CD4-positive, alpha-beta T cell (primary cell): Measurements from ENCODE around the gene MT1G. TPM values are rescaled to one million over a fixed set of nuclear protein-coding genes. Genes with fewer than 3 reads are reported as not detected.
A peak's percentile ranks its signal among the peaks of the same experiment; 100 is the strongest.
"Not testable (repeated sequence)": the region's sequence is repeated elsewhere in the genome, so short reads cannot be mapped to it uniquely, and the experiment has no call there.

Source experiments
- ATAC-seq: fragments of 200-7000 bp; cut with Tn5 transposase; one replicate; pipeline ENCODE4 v1.10.0; 2022; ENCODE audit warnings: mild to moderate bottlenecking; ENCODE audit not compliant: poor library complexity
- CTCF ChIA-PET: fragments of 350-600 bp; sonication (Branson Sonifier 250); formaldehyde crosslinking; loops from one replicate; lab custom pipeline; 2021; ENCODE audit warnings: antibody characterized with exemption, inconsistent platforms; lab: Charles Lee
- POLR2A ChIA-PET: fragments of 350-600 bp; sonication (Branson Sonifier 250); formaldehyde crosslinking; loops from one replicate; lab custom pipeline; 2021; ENCODE audit warnings: antibody characterized with exemption, inconsistent platforms; lab: Charles Lee
- DNase-seq, 14 experiments: peaks; one replicate each; pipeline ENCODE4 v3.0.0-alpha.2; 2013 to 2020; ENCODE audit warnings: mixed read lengths in 2 of 14
- H3K27ac ChIP-seq, 2 donors: one replicate each; pipeline versions ENCODE4 v1.5.1 to v1.7.0; 2013; ENCODE audit warnings: low read length in 2 of 2, low read depth in 1 of 2, mild to moderate bottlenecking in 1 of 2
- H3K27me3 ChIP-seq, 2 experiments: 1 replicate in 1 of 2; 2 replicates in 1 of 2; pipeline versions ENCODE4 v1.6.1 to v1.7.0; 2013; ENCODE audit warnings: low read length in 2 of 2, control low read depth in 1 of 2, mild to moderate bottlenecking in 1 of 2, moderate library complexity in 1 of 2; ENCODE audit not compliant: insufficient read depth in 2 of 2, control insufficient read depth in 1 of 2
- H3K36me3 ChIP-seq: one replicate; pipeline ENCODE4 v1.6.1; 2013; ENCODE audit warnings: low read length, control low read depth; ENCODE audit not compliant: insufficient read depth
- H3K4me1 ChIP-seq: one replicate; pipeline ENCODE4 v1.6.1; 2013; ENCODE audit warnings: low read length, control low read depth; ENCODE audit not compliant: insufficient read depth
- H3K4me3 ChIP-seq: one replicate; pipeline ENCODE4 v1.5.1; 2013; ENCODE audit warnings: mild to moderate bottlenecking, low read length, moderate library complexity
- H3K9me3 ChIP-seq, 2 experiments: 1 replicate in 1 of 2; 2 replicates in 1 of 2; pipeline versions ENCODE4 v1.6.1 to v1.7.0; 2013; ENCODE audit warnings: low read length in 2 of 2, mild to moderate bottlenecking in 2 of 2, control low read depth in 1 of 2, moderate library complexity in 1 of 2; ENCODE audit not compliant: control insufficient read depth in 1 of 2, insufficient read depth in 1 of 2
- H3K27ac Mint-ChIP-seq: one replicate; pipeline ENCODE4 v1.8.0; 2020; ENCODE audit warnings: mixed read lengths
- H3K27me3 Mint-ChIP-seq: one replicate; pipeline ENCODE4 v1.8.0; 2021; ENCODE audit warnings: mixed read lengths
- H3K36me3 Mint-ChIP-seq: one replicate; pipeline ENCODE4 v1.8.0; 2021; ENCODE audit warnings: low read depth, mixed read lengths
- H3K4me1 Mint-ChIP-seq: one replicate; pipeline ENCODE4 v1.8.0; 2021; ENCODE audit warnings: low read depth, mixed read lengths
- H3K4me3 Mint-ChIP-seq: one replicate; pipeline ENCODE4 v1.8.0; 2020; ENCODE audit warnings: mild to moderate bottlenecking, mixed read lengths
- H3K9me3 Mint-ChIP-seq: one replicate; pipeline ENCODE4 v1.8.0; 2020; ENCODE audit warnings: mixed read lengths
- intact Hi-C, 2 experiments: fragments of 100-400 bp; cut with DNase I in 1 of 2; cut with micrococcal nuclease in 1 of 2; formaldehyde crosslinking; loops; one replicate each; pipeline versions ENCODE4 v1.15.1 to v1.9.0; 2023 to 2025; cut with DNase I, micrococcal nuclease
- total RNA-seq, 174 experiments: library from RNA in 2 of 174; stranded (reverse) in 2 of 174; gene quantifications; one replicate each; pipeline ENCODE4 v1.2.3 and lab custom pipeline; 2021 to 2026
- TF ChIP-seq, protein P1 (sequence below): fragments of 200-600 bp; IDR thresholded peaks from one replicate; pipeline ENCODE4 v1.8.0; 2022; ENCODE audit warnings: antibody characterized with exemption, mild to moderate bottlenecking

The MT1G gene
- total RNA-seq, 2 experiments from 2014 or later, result not detected

DNA sequence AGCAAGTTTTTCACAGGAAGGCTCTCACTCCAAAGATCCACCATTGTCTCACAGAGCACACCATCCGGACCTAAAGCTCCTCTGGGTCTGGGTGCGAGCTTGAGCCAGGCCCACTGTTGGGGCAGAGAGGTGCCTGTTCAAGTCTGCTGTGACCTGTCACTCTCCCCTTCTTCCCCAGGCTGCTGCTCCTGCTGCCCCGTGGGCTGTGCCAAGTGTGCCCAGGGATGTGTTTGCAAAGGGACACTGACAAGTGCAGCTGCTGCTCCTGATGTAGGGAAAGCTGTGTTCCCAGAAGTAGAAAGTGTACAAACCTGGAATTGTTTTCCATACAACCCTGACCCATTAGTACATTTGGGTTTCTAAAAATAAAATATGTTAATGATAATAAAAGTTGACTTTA lies 9.6 kb upstream of the MT1G start:
- intact Hi-C loops, result no loop called here
- Mint-ChIP-seq H3K27me3 (peaks cover 28% of the 10 kb centered on the region), H3K4me1 (peaks cover 32% of the 10 kb centered on the region), H3K4me3 (no peak overlapping the region), H3K36me3 (peaks cover 2% of the 10 kb centered on the region), H3K27ac (no peak overlapping the region), H3K9me3 (no peaks in the 10 kb centered on the region)
- H3K27me3 ChIP-seq, result peaks cover 0 to 3% of the 10 kb centered on the region in 2 experiments
- POLR2A ChIA-PET, result interaction anchor here (1.2 to 1.5 kb wide), 2 partner anchors 16 to 34 kb away, joined by 3 to 4 read pairs; no protein-coding TSS in a partner anchor
- DNase-seq (no peak), ATAC-seq (no peak)
- peaks cover 23% of the 10 kb centered on the region for H3K4me1 ChIP-seq
- H3K36me3 ChIP-seq, result no peaks in the 10 kb centered on the region
- H3K27ac ChIP-seq, result no peak overlapping the region
- no peak overlapping the region for H3K4me3 ChIP-seq
- no peaks in the 10 kb centered on the region for H3K9me3 ChIP-seq
- CTCF ChIA-PET, result no interaction called here
- TF ChIP-seq, protein P1, sequence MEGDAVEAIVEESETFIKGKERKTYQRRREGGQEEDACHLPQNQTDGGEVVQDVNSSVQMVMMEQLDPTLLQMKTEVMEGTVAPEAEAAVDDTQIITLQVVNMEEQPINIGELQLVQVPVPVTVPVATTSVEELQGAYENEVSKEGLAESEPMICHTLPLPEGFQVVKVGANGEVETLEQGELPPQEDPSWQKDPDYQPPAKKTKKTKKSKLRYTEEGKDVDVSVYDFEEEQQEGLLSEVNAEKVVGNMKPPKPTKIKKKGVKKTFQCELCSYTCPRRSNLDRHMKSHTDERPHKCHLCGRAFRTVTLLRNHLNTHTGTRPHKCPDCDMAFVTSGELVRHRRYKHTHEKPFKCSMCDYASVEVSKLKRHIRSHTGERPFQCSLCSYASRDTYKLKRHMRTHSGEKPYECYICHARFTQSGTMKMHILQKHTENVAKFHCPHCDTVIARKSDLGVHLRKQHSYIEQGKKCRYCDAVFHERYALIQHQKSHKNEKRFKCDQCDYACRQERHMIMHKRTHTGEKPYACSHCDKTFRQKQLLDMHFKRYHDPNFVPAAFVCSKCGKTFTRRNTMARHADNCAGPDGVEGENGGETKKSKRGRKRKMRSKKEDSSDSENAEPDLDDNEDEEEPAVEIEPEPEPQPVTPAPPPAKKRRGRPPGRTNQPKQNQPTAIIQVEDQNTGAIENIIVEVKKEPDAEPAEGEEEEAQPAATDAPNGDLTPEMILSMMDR, result no peak

DNA sequence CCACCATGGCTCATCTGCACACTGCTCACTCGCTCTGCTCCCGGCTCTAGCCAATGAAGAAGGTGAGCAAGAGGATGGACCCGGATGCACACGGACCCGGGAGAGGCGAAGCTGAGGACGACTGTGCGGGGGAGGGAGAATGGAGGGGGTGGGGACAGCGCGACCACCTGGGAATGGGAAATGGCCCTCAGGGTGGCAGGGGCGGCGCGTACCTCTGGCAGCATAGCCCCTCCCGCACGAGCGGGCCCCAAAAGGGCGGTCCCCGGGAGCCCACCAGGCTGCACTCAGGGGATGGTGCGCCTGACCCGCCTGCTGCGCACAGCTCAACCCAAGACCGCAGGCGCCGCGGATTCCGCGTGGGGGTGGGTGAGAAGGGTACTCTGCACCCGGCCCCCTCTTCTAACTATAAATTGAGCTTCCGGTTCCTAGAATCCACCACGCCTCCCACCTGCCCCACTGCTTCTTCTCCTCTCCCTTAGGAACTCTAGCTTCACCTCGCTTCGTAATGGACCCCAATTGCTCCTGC lies 7.9 kb upstream of the MT1G start:
- Mint-ChIP-seq H3K27ac (peak overlapping the region; percentile 30), H3K4me1 (peaks cover 23% of the 10 kb centered on the region), H3K9me3 (no peaks in the 10 kb centered on the region), H3K36me3 (no peaks in the 10 kb centered on the region), H3K4me3 (peak overlapping the region; percentile 84), H3K27me3 (peaks cover 46% of the 10 kb centered on the region)
- ChIA-PET POLR2A (interaction anchor here (1.0 to 1.8 kb wide), 2 partner anchors 26 to 67 kb away, joined by 5 to 10 read pairs; partner anchors contain the start of gene MT2A), CTCF (interaction anchor here (1.2 kb wide), 1 partner anchor 26 kb away, joined by 3 read pairs; no protein-coding TSS in a partner anchor)
- Histone ChIP-seq H3K27ac (no peak overlapping the region), H3K36me3 (no peaks in the 10 kb centered on the region), H3K9me3 (no peaks in the 10 kb centered on the region), H3K4me3 (peak overlapping the region; percentile 48), H3K4me1 (peaks cover 12% of the 10 kb centered on the region), H3K27me3 (peaks cover 5 to 12% of the 10 kb centered on the region in 2 experiments)
- TF ChIP-seq, protein P1, result no peak
- ATAC-seq, result peak; percentile 89
- intact Hi-C loops, result no loop called here
- peak in 12 of 14 experiments; percentile 22 to 63 (median 42) for DNase-seq

DNA sequence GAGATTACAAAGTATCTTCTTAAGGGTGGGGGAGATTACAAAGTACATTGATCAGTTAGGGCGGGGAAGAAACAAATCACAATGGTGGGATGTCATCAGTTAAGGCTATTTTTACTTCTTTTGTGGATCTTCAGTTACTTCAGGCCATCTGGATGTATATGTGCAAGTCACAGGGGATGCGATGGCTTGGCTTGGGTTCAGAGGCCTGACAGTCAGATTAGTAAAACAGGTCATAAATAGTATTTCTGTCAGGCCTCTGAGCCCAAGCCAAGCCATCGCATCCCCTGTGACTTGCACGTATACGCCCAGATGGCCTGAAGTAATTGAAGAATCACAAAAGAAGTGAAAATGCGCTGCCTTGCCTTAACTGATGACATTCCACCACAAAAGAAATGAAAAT lies 6.7 kb upstream of the MT1G start:
- H3K9me3 Mint-ChIP-seq, ATAC-seq, H3K27ac ChIP-seq, H3K36me3 Mint-ChIP-seq, H3K27ac Mint-ChIP-seq, H3K36me3 ChIP-seq, H3K9me3 ChIP-seq, DNase-seq, H3K4me3 ChIP-seq, POLR2A ChIA-PET: not testable (repeated sequence)
- intact Hi-C loops, result loop anchor here in 1 of 2 experiments (1.0 kb wide), 1 partner anchor 28 kb away; no protein-coding TSS in a partner anchor
- H3K4me1 ChIP-seq, result peaks cover 17% of the 10 kb centered on the region
- CTCF ChIA-PET, result interaction anchor here (1.9 kb wide), 1 partner anchor 27 kb away, joined by 5 read pairs; no protein-coding TSS in a partner anchor
- peaks cover 15 to 24% of the 10 kb centered on the region in 2 experiments for H3K27me3 ChIP-seq
- H3K4me1 Mint-ChIP-seq, result peaks cover 27% of the 10 kb centered on the region
- peaks cover 57% of the 10 kb centered on the region for H3K27me3 Mint-ChIP-seq
- H3K4me3 Mint-ChIP-seq, result peak overlapping the region; percentile 65
